Fibroblast of skin of right quadriceps (primary cell): ENCODE measurements around the gene PPM1M.

ENCODE experiments used
- DNase-seq: peaks from one replicate; pipeline ENCODE4 v3.0.0-alpha.2; 2013

PPM1M gene

GRCh38 chr3:52231502-52232278 is 13.9 kb upstream of the PPM1M start:
- peak; percentile 36 for DNase-seq

GRCh38 chr3:52232279-52233107 is 13.1 kb upstream of the PPM1M start:
- DNase-seq = no peak

- no peak for DNase-seq
Observed at GRCh38 chr3:52233108-52233591, 12.4 kb upstream of the PPM1M start.

GRCh38 chr3:52233968-52234367 is 11.6 kb upstream of the PPM1M start:
- no peak for DNase-seq

- DNase-seq = no peak
Observed at GRCh38 chr3:52234516-52235447, 10.8 kb upstream of the PPM1M start.

GRCh38 chr3:52236424-52236886 is 9.1 kb upstream of the PPM1M start:
- no peak for DNase-seq

- no peak for DNase-seq
Observed at GRCh38 chr3:52237006-52237656, 8.4 kb upstream of the PPM1M start.

- peak; percentile 81 for DNase-seq
Observed at GRCh38 chr3:52237657-52238172, 7.8 kb upstream of the PPM1M start.

GRCh38 chr3:52238193-52238760 is 7.3 kb upstream of the PPM1M start:
- no peak for DNase-seq

GRCh38 chr3:52238761-52239701 is 6.5 kb upstream of the PPM1M start, which contains the start of gene TWF2:
Gene TWF2, minus strand, starts transcription at chr3:52239158. Its CDS starts 142 bp downstream, at chr3:52239016.
- DNase-seq = peak; percentile 81

GRCh38 chr3:52240059-52240885 is 5.3 kb upstream of the PPM1M start:
- peak; percentile 86 for DNase-seq

GRCh38 chr3:52240886-52241370 is 4.6 kb upstream of the PPM1M start:
- DNase-seq = no peak

- no peak for DNase-seq
Observed at GRCh38 chr3:52242039-52242438, 3.5 kb upstream of the PPM1M start.

GRCh38 chr3:52243791-52244628 is 1.5 kb upstream of the PPM1M start:
- peak; percentile 23 for DNase-seq

GRCh38 chr3:52246264-52246620 is 683 bp downstream of the PPM1M start:
- no peak for DNase-seq

GRCh38 chr3:52246728-52247408 is 1.3 kb downstream of the PPM1M start:
- DNase-seq = no peak

GRCh38 chr3:52247409-52248164 is 2.0 kb downstream of the PPM1M start:
- DNase-seq = no peak
